GM12865 (cell line): ENCODE measurements around the gene GNB1L.
A peak's percentile ranks its signal among the peaks of the same experiment; 100 is the strongest.

Experiments
- DNase-seq: peaks from one replicate; pipeline ENCODE4 v3.0.0; 2010; ENCODE audit warnings: low read depth
- H3K4me3 ChIP-seq: 2 replicates; pipeline ENCODE4 v1.5.1; 2011; ENCODE audit warnings: mild to moderate bottlenecking, low read depth, low read length, control low read depth
- TF ChIP-seq, protein P1 (sequence below): IDR thresholded peaks from 2 replicates; pipeline ENCODE4 v1.5.1; 2011; ENCODE audit warnings: low read length, control low read depth, low read depth, inconsistent platforms; ENCODE audit not compliant: insufficient read depth; ENCODE audit errors: missing control alignments

The GNB1L gene

GRCh38 chr22:19857382-19857781 lies 2.7 kb upstream of the GNB1L start:
- TF ChIP-seq, protein P1, sequence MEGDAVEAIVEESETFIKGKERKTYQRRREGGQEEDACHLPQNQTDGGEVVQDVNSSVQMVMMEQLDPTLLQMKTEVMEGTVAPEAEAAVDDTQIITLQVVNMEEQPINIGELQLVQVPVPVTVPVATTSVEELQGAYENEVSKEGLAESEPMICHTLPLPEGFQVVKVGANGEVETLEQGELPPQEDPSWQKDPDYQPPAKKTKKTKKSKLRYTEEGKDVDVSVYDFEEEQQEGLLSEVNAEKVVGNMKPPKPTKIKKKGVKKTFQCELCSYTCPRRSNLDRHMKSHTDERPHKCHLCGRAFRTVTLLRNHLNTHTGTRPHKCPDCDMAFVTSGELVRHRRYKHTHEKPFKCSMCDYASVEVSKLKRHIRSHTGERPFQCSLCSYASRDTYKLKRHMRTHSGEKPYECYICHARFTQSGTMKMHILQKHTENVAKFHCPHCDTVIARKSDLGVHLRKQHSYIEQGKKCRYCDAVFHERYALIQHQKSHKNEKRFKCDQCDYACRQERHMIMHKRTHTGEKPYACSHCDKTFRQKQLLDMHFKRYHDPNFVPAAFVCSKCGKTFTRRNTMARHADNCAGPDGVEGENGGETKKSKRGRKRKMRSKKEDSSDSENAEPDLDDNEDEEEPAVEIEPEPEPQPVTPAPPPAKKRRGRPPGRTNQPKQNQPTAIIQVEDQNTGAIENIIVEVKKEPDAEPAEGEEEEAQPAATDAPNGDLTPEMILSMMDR: no peak
- DNase-seq: no peak
- no peak overlapping the region for H3K4me3 ChIP-seq

DNA sequence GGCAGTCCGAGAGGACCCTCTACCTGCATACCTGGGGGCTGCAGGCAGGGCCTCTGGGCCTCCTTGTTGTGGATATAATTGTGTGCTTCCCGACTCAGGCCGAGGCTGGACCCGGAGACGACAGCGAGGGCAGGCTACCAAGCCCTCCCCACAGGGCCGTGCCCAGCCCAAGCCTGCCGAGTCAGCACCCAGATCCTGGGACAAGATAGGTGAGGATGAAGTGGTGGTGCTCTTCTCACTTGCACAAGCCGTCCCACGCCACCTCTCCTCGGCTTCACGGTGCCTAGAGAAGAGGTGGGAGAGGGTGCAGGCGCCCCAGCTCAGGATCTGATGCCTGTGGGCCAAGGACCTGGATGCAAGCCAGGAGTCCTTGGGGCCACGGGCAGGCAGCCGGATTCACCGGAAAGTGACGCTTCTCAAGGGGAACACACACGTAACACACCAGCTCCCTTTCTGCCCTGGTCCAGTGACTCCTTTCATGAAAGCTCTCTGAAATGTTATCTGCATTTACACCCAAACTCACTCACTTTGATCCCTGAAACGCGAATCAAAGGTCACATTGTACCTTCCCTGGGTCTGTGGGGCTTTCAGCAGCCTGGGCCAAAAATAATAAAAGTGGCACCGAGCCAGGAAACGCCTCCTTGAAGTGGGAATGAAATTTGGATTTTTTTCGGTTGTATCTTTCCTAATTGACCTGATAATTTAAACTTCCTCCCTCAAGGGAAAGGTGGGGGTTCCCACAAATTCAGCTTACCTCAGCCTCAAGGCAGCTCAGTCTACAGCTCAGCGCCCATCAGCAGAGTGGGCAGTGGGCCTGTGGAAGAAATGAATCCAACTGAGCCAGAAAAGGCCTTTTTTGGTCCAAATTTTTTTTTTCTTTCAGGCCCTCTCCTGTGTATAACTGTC lies 1.1 kb upstream of the GNB1L start:
- peak; percentile 88 for DNase-seq
- peak overlapping the region; percentile 77 for H3K4me3 ChIP-seq
- TF ChIP-seq, protein P1: no peak

DNA sequence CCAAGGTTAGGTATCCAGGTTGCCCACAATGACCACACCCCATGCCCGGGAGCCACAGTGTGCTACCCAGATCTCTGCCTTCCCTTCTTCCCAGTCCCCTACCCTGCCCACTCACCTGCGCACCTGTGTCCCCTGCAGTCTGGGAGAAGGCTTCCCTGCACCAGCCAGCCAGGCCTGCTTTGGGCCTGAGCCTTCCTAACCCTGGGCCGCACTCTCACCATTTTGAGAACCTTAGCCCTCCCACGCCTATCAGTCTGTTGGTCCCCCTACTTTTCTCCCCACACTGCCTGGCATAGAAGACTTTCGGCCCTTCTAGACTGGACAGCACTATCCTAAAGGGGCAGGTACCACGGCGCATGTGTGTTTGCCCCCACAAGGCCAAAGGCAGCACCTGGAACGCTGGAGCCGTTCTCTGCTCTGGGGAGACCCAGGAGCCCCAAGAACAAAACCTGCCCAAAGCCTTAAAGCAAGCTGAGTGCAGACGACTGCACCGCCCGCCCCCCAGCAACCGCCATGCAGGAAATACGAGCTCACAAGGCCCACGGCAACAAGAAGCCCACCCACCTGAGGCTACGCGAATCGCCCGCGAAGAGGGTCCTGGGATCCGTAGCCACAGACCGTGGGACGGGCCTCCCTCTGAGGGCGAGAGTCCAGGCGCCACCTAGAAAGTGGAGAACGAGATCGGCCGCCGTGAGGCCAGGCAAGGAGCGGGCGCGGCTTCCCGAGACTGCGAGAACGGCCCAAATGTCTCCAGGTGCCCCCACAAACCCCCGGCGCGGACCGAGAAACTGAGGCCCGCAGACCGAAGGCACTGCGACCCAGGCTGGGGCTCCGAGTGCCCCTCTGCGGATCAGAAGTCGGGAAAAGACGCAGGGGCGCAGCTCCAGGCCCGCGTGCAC lies 546 bp downstream of the GNB1L start:
- TF ChIP-seq, protein P1: no peak
- peak; percentile 31 for DNase-seq
- H3K4me3 ChIP-seq: peak overlapping the region; percentile 77

DNA sequence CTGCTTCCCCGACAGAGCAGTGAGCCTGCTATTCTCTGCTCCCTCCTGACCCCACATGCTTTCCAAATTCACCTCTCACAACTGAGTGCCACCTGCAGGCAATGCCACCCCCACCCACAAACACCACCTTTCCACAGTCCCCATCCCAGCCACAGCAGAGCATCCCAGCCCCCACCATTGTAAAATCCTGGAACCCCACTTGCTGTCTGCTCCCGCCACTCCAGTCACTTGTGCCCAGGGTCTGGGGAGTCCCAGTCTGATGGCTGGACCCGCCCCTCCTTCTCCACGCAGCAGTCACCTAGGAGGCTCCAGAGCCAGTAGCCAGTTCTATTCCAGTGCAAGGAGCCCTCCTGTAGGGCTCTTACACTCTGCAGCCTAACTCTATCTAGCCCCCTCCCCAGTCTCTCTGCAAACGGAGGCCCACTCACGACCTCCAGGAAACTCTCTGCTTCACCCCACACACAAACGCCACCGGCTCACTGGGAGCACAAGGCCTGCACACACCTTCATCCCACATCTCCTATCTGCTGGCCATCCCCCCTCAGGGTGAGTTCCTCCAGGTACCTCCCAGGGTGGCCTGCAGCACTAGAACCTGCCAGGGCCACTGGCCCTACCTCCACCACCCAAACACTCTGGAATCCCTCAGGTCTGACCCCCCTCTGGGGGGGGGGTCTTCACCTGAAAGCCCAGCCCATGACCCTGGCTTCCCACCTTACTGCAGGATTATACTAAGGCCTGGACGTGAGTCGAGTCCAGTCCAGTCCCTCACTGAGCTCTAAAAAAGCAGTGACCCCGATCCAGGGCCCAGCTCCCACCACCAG lies 1.4 kb downstream of the GNB1L start:
- TF ChIP-seq, protein P1: no peak
- no peak for DNase-seq
- peak overlapping the region; percentile 77 for H3K4me3 ChIP-seq

DNA sequence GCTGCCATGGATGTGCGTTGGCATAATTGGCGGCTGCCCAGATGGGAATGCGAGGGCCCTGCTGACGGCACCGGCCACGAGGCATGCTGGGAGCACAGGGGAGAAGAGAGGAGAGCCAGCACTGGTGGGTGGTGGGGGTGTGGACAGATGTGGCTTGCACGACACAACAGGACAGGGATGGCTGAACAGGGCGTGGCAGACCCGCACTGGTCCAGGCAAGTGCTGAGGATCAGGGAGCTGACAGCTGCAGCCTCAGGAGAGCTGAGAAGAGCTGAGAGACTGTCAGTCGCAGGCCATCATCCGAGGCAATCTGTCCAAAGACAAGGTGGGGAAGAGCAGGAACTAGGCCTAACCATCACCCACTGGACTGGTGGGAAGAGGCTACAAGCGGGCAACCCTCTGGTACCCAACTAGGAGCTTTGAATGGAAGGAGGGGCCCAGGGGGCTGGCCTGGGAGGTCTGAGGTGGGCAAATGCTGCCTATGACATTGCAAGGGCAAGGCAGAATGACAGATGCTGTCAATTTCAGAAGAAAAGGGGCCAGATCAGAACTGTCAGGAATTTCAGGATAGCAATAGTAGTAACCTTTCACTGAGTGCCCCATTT lies 2.4 kb downstream of the GNB1L start:
- DNase-seq: no peak
- no peak overlapping the region for H3K4me3 ChIP-seq
- TF ChIP-seq, protein P1: no peak
